DOHH2 (cell line): ENCODE results near the gene SLC38A6.

Source experiments
- CTCF ChIP-seq: fragments of 200-600 bp; sonication (generic); IDR thresholded peaks from one replicate; pipeline ENCODE4 v1.5.1; 2014; ENCODE audit warnings: antibody characterized with exemption, mild to moderate bottlenecking, low read depth, low read length; ENCODE audit not compliant: poor library complexity, severe bottlenecking
- EZH2phosphoT487 ChIP-seq: fragments of 200-600 bp; sonication (generic); IDR thresholded peaks from 2 replicates; pipeline ENCODE4 v1.6.1; 2017; ENCODE audit warnings: borderline replicate concordance, mild to moderate bottlenecking, antibody characterized with exemption, low read length, moderate library complexity, mixed read lengths

- TF ChIP-seq CTCF (no peak), EZH2phosphoT487 (no peak)
Observed at GRCh38 chr14:61074852-61075251, 93.8 kb downstream of the SLC38A6 start.
